HL-60 (cell line): Measurements from ENCODE around the gene OR10A3.

Source experiments
- DNase-seq, 2 experiments: peaks; one replicate each; pipeline ENCODE4 v3.0.0-alpha.2; 2010 to 2020; ENCODE audit warnings: low read depth in 1 of 2, low spot score in 1 of 2
- H3K27ac ChIP-seq: fragments of 250-450 bp; sonication (Bioruptor Pico); replicated peaks from 2 replicates; pipeline ENCODE4 v1.5.1; 2020; ENCODE audit warnings: mild to moderate bottlenecking, moderate library complexity
- H3K27me3 ChIP-seq: fragments of 250-450 bp; sonication (Bioruptor Pico); 2 replicates; pipeline ENCODE4 v1.5.1; 2021; ENCODE audit warnings: mild to moderate bottlenecking, moderate library complexity; ENCODE audit not compliant: insufficient read depth, poor library complexity, severe bottlenecking
- H3K4me3 ChIP-seq: replicated peaks from 2 replicates; pipeline ENCODE4 v1.5.1; 2011; ENCODE audit warnings: mild to moderate bottlenecking, control low read depth, low read length; ENCODE audit not compliant: insufficient read depth
- CTCF ChIP-seq: IDR thresholded peaks from one replicate; pipeline ENCODE4 v1.5.1; 2011; ENCODE audit warnings: low read length, control low read depth, inconsistent platforms; ENCODE audit not compliant: insufficient read depth
- GABPA ChIP-seq: IDR thresholded peaks from 2 replicates; pipeline ENCODE4 v1.6.1; 2012; ENCODE audit warnings: low read depth
- POLR2AphosphoS5 ChIP-seq: IDR thresholded peaks from 2 replicates; pipeline ENCODE4 v1.6.1; 2012; ENCODE audit warnings: low read depth
- REST ChIP-seq: IDR thresholded peaks from 2 replicates; pipeline ENCODE4 v1.6.1; 2012; ENCODE audit warnings: low read depth; ENCODE audit not compliant: insufficient replicate concordance
- SPI1 ChIP-seq: IDR thresholded peaks from 2 replicates; pipeline ENCODE4 v1.6.1; 2012; ENCODE audit warnings: low read depth, mild to moderate bottlenecking, borderline replicate concordance

OR10A3 gene

GRCh38 chr11:7964261-7964660, 22.8 kb upstream of the OR10A3 start:
- DNase-seq = no peak
- H3K27me3 ChIP-seq = no peaks in the 10 kb centered on the region
- TF ChIP-seq GABPA (no peak), REST (no peak), CTCF (no peak), SPI1 (no peak), POLR2AphosphoS5 (no peak)
- H3K27ac ChIP-seq = no peak overlapping the region
- no peak overlapping the region for H3K4me3 ChIP-seq

- no peak for DNase-seq
- no peak overlapping the region for H3K27ac ChIP-seq
- no peaks in the 10 kb centered on the region for H3K27me3 ChIP-seq
- TF ChIP-seq SPI1 = no peak
- no peak for TF ChIP-seq CTCF
- no peak for TF ChIP-seq POLR2AphosphoS5
- no peak for TF ChIP-seq GABPA
- no peak for TF ChIP-seq REST
- no peak overlapping the region for H3K4me3 ChIP-seq
These were observed 13.7 kb upstream of the OR10A3 start for GRCh38 chr11:7955191-7955590.

DNA sequence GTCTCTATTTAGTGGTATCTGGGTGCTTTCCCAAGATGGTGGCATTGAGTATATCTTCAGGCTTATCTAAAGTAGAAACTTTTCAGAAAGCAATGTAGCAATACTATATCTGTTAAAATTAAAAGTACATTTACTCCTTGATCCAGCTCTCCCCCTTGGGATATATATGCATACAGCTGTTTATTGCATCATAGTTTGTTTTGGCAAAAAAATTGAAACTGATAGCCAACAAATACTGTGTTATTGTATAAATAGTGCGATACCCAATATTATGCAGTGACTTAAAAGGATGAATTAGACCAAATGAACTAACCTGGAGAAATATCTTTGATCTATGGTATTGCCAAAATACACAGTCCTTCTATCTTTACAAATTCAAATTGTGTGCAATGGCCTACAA, 8.4 kb upstream of the OR10A3 start:
- no peak for TF ChIP-seq SPI1
- no peak for TF ChIP-seq GABPA
- no peak for TF ChIP-seq REST
- no peak for TF ChIP-seq CTCF
- no peak for TF ChIP-seq POLR2AphosphoS5
- H3K4me3 ChIP-seq = no peak overlapping the region

More for the DNA sequence above, 8.4 kb upstream of the OR10A3 start:
- no peaks in the 10 kb centered on the region for H3K27me3 ChIP-seq
- DNase-seq = no peak
- no peak overlapping the region for H3K27ac ChIP-seq
